A549 (cell line): ENCODE results near the gene FZD10. TPM values are rescaled to one million over a fixed set of nuclear protein-coding genes. Genes with fewer than 3 reads are reported as not detected.

Source experiments
- ATAC-seq, 2 experiments: fragments of 200-7000 bp in 1 of 2; fragments of >200 bp in 1 of 2; cut with Nextera tagmentation in 1 of 2; cut with Tn5 transposase in 1 of 2; 3 replicates each; pipeline versions ENCODE4 v1.8.0 to v1.9.1; 2018 to 2020; ENCODE audit warnings: mild to moderate bottlenecking in 1 of 2, moderate library complexity in 1 of 2
- CTCF ChIA-PET: fragments of 300-600 bp; sonication (Branson Sonifier 250); formaldehyde crosslinking; extraction: SDS; loops from one replicate; lab custom pipeline; 2021; ENCODE audit warnings: antibody characterized with exemption, inconsistent platforms; lab: Yijun Ruan, JAX
- POLR2A ChIA-PET: fragments of 350-600 bp; formaldehyde crosslinking; extraction: SDS; loops from one replicate; lab custom pipeline; 2021; ENCODE audit warnings: antibody characterized with exemption, inconsistent platforms; lab: Yijun Ruan, JAX
- DNase-seq, 2 experiments: peaks; one replicate each; pipeline versions ENCODE4 v3.0.0 to v3.0.0-alpha.2; 2011 to 2016; ENCODE audit warnings: low read depth in 1 of 2, low spot score in 1 of 2
- FAIRE-seq: peaks from 2 replicates; lab custom pipeline; 2011; peaks lifted over from hg19 to GRCh38; lab: Jason Lieb, UNC
- H3K27ac ChIP-seq, 2 experiments: fragments of >200 bp; sonication (Bioruptor Twin); formaldehyde crosslinking; 3 replicates each; pipeline ENCODE4 v1.5.1; 2016 to 2017
- H3K4me1 ChIP-seq: fragments of >200 bp; sonication (Bioruptor Twin); formaldehyde crosslinking; 3 replicates; pipeline ENCODE4 v1.6.1; 2016
- H3K4me2 ChIP-seq: fragments of >200 bp; sonication (Bioruptor Twin); formaldehyde crosslinking; 3 replicates; pipeline ENCODE4 v1.6.1; 2016
- H3K4me3 ChIP-seq: fragments of >200 bp; sonication (Bioruptor Twin); formaldehyde crosslinking; 3 replicates; pipeline ENCODE4 v1.5.1; 2016
- H3K9me3 ChIP-seq: fragments of >200 bp; sonication (Bioruptor Twin); formaldehyde crosslinking; 3 replicates; pipeline ENCODE4 v1.6.1; 2016
- BHLHE40 ChIP-seq: IDR thresholded peaks from 2 replicates; pipeline ENCODE4 v1.6.1; 2012; ENCODE audit warnings: low read depth, low read length, inconsistent platforms
- CEBPB ChIP-seq, 2 experiments: fragments of >200 bp in 1 of 2; sonication (Bioruptor Twin) in 1 of 2; formaldehyde crosslinking in 1 of 2; IDR thresholded peaks; 2 replicates each; pipeline ENCODE4 v1.6.1; 2012 to 2016
- CHD2 ChIP-seq: fragments of 150-350 bp; IDR thresholded peaks from 2 replicates; pipeline ENCODE4 v1.6.1; 2014; ENCODE audit warnings: low read length; ENCODE audit not compliant: partially characterized antibody
- EHF ChIP-seq: fragments of 250-450 bp; sonication (Bioruptor Pico); IDR thresholded peaks from 2 replicates; pipeline ENCODE4 v1.5.0; 2020; ENCODE audit warnings: mild to moderate bottlenecking
- EHMT2 ChIP-seq: fragments of 200-600 bp; sonication (generic); IDR thresholded peaks from 2 replicates; pipeline ENCODE4 v1.6.1; 2016; ENCODE audit warnings: antibody characterized with exemption, low read depth, mild to moderate bottlenecking, moderate library complexity
- FOSL2 ChIP-seq, 2 experiments: fragments of 450-650 bp in 1 of 2; fragments of >200 bp in 1 of 2; sonication (Bioruptor Twin) in 1 of 2; formaldehyde crosslinking; IDR thresholded peaks; 2 replicates each; pipeline versions ENCODE4 v1.5.0 to v1.6.1; 2016 to 2020; ENCODE audit warnings: mild to moderate bottlenecking in 1 of 2, moderate library complexity in 1 of 2
- HOXB5 ChIP-seq: fragments of 250-450 bp; sonication (Bioruptor Pico); IDR thresholded peaks from 2 replicates; pipeline ENCODE4 v1.5.0; 2020; ENCODE audit warnings: mild to moderate bottlenecking, moderate library complexity
- RCOR1 ChIP-seq: fragments of 150-350 bp; IDR thresholded peaks from 2 replicates; pipeline ENCODE4 v1.6.1; 2014; ENCODE audit warnings: antibody characterized with exemption, low read length, low read depth
- ZFP36 ChIP-seq: fragments of 450-650 bp; IDR thresholded peaks from 2 replicates; pipeline ENCODE4 v1.6.1; 2014; ENCODE audit warnings: borderline replicate concordance; ENCODE audit not compliant: partially characterized antibody
- ZSCAN20 ChIP-seq: fragments of 250-450 bp; sonication (Bioruptor Pico); IDR thresholded peaks from 2 replicates; pipeline ENCODE4 v1.8.0; 2022; ENCODE audit warnings: mild to moderate bottlenecking, moderate library complexity
- WGBS: methylation state at CpG from one replicate; pipeline ENCODE4 v1.1.6; 2017; ENCODE audit errors: missing lambda C conversion rate; 5-methylcytosine and 5-hydroxymethylcytosine counted together
- polyA plus RNA-seq, 4 experiments: library from polyadenylated mRNA; depleted of rRNA in 3 of 4; stranded (reverse); fragments of >200 nt; fragmentation: RNase III in 1 of 4; extraction: RNeasy Plus Mini Kit Qiagen cat#74134 plus additional on column Dnase treatment in 1 of 4; gene quantifications; 2 replicates in 3 of 4; 3 replicates in 1 of 4; pipeline ENCODE4 v1.2.3, GENCODE V29; 2011 to 2017
- TF ChIP-seq, protein P1 (sequence below): fragments of 200-600 bp; sonication (generic); IDR thresholded peaks from 2 replicates; pipeline ENCODE4 v1.6.1; 2016; ENCODE audit warnings: antibody characterized with exemption, mild to moderate bottlenecking, moderate library complexity
- TF ChIP-seq, protein P2 (sequence below): fragments of 250-450 bp; sonication (Bioruptor Pico); IDR thresholded peaks from 2 replicates; pipeline ENCODE4 v1.5.0; 2020; ENCODE audit warnings: low read depth, mild to moderate bottlenecking, moderate library complexity
- TF ChIP-seq, protein P3 (sequence below): IDR thresholded peaks from 2 replicates; pipeline ENCODE4 v1.6.1; 2012; ENCODE audit warnings: low read depth, borderline replicate concordance
- TF ChIP-seq, protein P4 (sequence below): fragments of >200 bp; sonication (Bioruptor Twin); formaldehyde crosslinking; IDR thresholded peaks from 3 replicates; pipeline ENCODE4 v1.6.1; 2016
- TF ChIP-seq, protein P5 (sequence below): fragments of 150-350 bp; IDR thresholded peaks from 2 replicates; pipeline ENCODE4 v1.6.1; 2014; ENCODE audit warnings: low read depth, mild to moderate bottlenecking, low read length

Gene FZD10
- polyA plus RNA-seq, 2 of the 4 experiments (the other 2 are of a cell fraction), result not detected

DNA sequence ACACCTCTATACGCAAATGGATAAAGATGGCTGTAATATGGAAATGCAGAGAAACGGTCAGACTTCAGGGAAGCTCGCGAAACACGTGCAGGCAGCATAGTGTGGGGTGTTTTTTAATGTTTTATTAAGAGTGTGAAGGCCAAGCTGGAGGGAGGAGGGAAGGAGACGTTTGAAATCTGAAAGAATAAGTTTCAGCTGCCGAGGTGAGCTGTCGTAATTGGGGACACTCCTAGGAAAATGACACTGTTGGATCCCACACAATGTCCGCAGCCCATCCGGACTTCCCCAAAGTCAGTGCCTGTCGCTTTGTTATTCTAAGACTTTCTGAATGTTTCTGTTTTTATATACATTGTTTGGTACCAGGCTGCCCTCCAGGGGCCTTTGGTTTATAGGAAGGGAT is 8.3 kb downstream of the FZD10 start:
- Histone ChIP-seq H3K4me1 (no peaks in the 10 kb centered on the region), H3K9me3 (no peaks in the 10 kb centered on the region), H3K4me2 (no peak overlapping the region), H3K27ac (no peak overlapping the region), H3K4me3 (no peak overlapping the region)
- CTCF ChIA-PET, result no interaction called here
- ATAC-seq (no peak), FAIRE-seq (no peak), DNase-seq (no peak)
- POLR2A ChIA-PET, result no interaction called here
- 35% methylated on average over 11 of the region's 11 CpGs for WGBS
- TF ChIP-seq, protein P1, sequence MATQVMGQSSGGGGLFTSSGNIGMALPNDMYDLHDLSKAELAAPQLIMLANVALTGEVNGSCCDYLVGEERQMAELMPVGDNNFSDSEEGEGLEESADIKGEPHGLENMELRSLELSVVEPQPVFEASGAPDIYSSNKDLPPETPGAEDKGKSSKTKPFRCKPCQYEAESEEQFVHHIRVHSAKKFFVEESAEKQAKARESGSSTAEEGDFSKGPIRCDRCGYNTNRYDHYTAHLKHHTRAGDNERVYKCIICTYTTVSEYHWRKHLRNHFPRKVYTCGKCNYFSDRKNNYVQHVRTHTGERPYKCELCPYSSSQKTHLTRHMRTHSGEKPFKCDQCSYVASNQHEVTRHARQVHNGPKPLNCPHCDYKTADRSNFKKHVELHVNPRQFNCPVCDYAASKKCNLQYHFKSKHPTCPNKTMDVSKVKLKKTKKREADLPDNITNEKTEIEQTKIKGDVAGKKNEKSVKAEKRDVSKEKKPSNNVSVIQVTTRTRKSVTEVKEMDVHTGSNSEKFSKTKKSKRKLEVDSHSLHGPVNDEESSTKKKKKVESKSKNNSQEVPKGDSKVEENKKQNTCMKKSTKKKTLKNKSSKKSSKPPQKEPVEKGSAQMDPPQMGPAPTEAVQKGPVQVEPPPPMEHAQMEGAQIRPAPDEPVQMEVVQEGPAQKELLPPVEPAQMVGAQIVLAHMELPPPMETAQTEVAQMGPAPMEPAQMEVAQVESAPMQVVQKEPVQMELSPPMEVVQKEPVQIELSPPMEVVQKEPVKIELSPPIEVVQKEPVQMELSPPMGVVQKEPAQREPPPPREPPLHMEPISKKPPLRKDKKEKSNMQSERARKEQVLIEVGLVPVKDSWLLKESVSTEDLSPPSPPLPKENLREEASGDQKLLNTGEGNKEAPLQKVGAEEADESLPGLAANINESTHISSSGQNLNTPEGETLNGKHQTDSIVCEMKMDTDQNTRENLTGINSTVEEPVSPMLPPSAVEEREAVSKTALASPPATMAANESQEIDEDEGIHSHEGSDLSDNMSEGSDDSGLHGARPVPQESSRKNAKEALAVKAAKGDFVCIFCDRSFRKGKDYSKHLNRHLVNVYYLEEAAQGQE, result no peak
- no peak for TF ChIP-seq CHD2
- TF ChIP-seq, protein P2, sequence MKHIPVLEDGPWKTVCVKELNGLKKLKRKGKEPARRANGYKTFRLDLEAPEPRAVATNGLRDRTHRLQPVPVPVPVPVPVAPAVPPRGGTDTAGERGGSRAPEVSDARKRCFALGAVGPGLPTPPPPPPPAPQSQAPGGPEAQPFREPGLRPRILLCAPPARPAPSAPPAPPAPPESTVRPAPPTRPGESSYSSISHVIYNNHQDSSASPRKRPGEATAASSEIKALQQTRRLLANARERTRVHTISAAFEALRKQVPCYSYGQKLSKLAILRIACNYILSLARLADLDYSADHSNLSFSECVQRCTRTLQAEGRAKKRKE, result no peak
- no peak for TF ChIP-seq ZFP36
- no peak for TF ChIP-seq EHF (CRISPR knock-in tag)
- no peak for TF ChIP-seq HOXB5 (CRISPR knock-in tag)
- TF ChIP-seq, protein P3, sequence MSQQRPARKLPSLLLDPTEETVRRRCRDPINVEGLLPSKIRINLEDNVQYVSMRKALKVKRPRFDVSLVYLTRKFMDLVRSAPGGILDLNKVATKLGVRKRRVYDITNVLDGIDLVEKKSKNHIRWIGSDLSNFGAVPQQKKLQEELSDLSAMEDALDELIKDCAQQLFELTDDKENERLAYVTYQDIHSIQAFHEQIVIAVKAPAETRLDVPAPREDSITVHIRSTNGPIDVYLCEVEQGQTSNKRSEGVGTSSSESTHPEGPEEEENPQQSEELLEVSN, result no peak
- TF ChIP-seq, protein P4, sequence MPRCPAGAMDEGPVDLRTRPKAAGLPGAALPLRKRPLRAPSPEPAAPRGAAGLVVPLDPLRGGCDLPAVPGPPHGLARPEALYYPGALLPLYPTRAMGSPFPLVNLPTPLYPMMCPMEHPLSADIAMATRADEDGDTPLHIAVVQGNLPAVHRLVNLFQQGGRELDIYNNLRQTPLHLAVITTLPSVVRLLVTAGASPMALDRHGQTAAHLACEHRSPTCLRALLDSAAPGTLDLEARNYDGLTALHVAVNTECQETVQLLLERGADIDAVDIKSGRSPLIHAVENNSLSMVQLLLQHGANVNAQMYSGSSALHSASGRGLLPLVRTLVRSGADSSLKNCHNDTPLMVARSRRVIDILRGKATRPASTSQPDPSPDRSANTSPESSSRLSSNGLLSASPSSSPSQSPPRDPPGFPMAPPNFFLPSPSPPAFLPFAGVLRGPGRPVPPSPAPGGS, result no peak
- TF ChIP-seq ZSCAN20 (CRISPR knock-in tag), result no peak
- TF ChIP-seq, protein P5, sequence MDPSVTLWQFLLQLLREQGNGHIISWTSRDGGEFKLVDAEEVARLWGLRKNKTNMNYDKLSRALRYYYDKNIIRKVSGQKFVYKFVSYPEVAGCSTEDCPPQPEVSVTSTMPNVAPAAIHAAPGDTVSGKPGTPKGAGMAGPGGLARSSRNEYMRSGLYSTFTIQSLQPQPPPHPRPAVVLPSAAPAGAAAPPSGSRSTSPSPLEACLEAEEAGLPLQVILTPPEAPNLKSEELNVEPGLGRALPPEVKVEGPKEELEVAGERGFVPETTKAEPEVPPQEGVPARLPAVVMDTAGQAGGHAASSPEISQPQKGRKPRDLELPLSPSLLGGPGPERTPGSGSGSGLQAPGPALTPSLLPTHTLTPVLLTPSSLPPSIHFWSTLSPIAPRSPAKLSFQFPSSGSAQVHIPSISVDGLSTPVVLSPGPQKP, result no peak
- no peak for TF ChIP-seq RCOR1
- TF ChIP-seq CEBPB (IDR thresholded peaks at IDR 0.05), result no peak
- no peak for TF ChIP-seq BHLHE40
- no peak for TF ChIP-seq EHMT2

DNA sequence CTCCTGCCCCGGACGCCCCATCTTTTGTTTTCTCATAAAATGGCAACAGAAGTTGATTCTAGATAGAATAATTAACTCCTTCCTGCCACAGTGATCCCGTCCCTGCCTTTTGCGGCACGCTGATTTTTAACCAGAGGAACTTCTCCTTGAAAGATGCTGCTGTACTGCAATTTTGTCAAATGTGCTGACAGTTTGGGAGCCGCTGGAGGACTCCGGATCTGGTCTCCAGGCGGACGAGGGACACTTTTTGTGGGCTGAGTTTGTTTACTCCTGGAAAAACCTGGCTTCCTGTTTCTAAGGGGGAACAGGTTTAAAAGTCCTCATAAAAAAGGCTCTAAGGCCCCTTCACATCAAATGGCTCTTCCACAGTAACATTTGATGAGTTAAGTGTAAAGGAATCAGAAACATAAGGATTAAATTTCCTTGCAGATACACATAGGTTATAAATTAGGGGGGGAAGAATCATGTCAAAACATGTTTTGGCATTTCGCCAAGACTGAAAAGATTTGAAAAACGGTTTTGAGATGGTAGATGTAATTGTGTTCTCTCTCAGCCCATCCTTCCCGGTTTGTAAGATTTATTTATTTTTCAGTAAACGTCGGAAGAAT is 15.5 kb downstream of the FZD10 start:
- ATAC-seq, result no peak
- WGBS, result 31% methylated on average over 14 of the region's 14 CpGs

More for the DNA sequence above, 15.5 kb downstream of the FZD10 start:
- Histone ChIP-seq H3K27ac (no peak overlapping the region), H3K4me1 (no peaks in the 10 kb centered on the region), H3K4me2 (no peak overlapping the region), H3K9me3 (0 out of 3 replicates have a peak, but pooled peaks cover 3% of the 10 kb centered on the region), H3K4me3 (no peak overlapping the region)
- DNase-seq (no peak), FAIRE-seq (no peak)
- ChIA-PET POLR2A (no interaction called here), CTCF (interaction anchor here (0.6 kb wide), 1 partner anchor 11 kb away, joined by 3 read pairs; no protein-coding TSS in a partner anchor)
- TF ChIP-seq, protein P4, result no peak
- TF ChIP-seq FOSL2 (IDR thresholded peaks at IDR 0.05) (no peak), FOSL2 (CRISPR knock-in tag; IDR thresholded peaks at IDR 0.05) (no peak)
